ENCODE data around the gene KRTDAP.

Gene KRTDAP

DNA sequence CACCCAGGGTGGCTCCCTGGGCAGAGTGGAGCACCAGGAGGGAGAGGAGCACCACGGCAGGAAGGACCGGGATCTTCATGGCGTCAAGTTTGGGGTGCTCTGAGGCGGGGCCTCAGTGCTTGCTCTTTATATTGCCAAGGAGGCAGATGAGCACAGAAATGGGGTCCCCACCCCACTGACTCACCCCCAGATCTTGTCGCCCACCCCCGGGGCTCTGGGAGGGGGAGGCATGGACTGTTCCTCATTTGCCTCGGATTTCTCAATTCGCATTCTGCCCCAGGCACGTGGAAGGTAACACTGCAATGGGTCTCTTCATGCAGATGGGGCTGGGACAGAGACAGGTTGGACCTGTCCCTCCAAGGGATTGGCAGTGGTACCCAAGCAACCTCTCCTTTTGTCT, at the start of gene KRTDAP:
Gene KRTDAP (minus strand): TSS at position 101 of the 400 bp plus-strand sequence. CDS start 22 bp downstream, at position 79.
- Histone ChIP-seq H3K79me2 (ENCODE audit: control insufficient read depth, insufficient read depth, low read length, unreplicated experiment) (no peaks in the 10 kb centered on the region), H3K4me1 (ENCODE audit: control insufficient read depth, insufficient read depth, low read length, unreplicated experiment) (no peaks in the 10 kb centered on the region), H3K4me3 (ENCODE audit: low read depth, low read length) (no peak within 1 kb of the TSS), H3K27ac (ENCODE audit: low read depth, low read length) (no peak within 1 kb of the TSS), H3K27me3 (ENCODE audit: insufficient read depth, low read length) (peaks cover 45% of the 10 kb centered on the region), H3K36me3 (ENCODE audit: insufficient read depth, low read length) (no peaks in the 10 kb centered on the region), H2AFZ (ENCODE audit: low read length, unreplicated experiment) (no peak within 1 kb of the TSS)

DNA sequence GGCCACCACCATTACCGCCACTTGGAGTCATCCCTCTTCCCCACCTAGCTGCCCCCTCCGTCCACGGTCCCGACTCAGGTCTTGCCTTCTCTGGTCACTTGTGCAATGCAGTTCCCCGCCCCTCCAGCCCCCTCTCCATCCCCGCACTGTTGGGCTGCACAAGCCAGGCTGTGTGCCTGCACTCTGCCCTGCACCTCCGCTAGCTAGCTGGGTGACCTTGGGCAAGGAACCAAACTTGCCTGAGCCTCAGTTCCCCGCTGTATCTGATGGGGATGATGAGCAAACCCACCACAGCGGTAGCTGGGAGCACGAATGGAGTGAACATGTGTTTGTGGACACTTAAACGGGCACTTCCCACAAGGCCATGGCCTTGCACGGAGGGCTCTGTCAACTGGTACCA, 49.6 kb upstream of the KRTDAP start:
- Histone ChIP-seq H3K27ac (ENCODE audit: low read depth, low read length) (no peak overlapping the region), H3K4me1 (ENCODE audit: control insufficient read depth, insufficient read depth, low read length, unreplicated experiment) (peaks cover 5% of the 10 kb centered on the region), H3K36me3 (ENCODE audit: insufficient read depth, low read length) (no peaks in the 10 kb centered on the region), H2AFZ (ENCODE audit: low read length, unreplicated experiment) (no peak overlapping the region), H3K79me2 (ENCODE audit: control insufficient read depth, insufficient read depth, low read length, unreplicated experiment) (peaks cover 14% of the 10 kb centered on the region), H3K4me3 (ENCODE audit: low read depth, low read length) (no peak overlapping the region), H3K27me3 (ENCODE audit: insufficient read depth, low read length) (no peaks in the 10 kb centered on the region)

- Histone ChIP-seq H3K27me3 (ENCODE audit: insufficient read depth, low read length) (no peaks in the 10 kb centered on the region), H3K27ac (ENCODE audit: low read depth, low read length) (no peak overlapping the region), H3K4me1 (ENCODE audit: control insufficient read depth, insufficient read depth, low read length, unreplicated experiment) (peaks cover 2% of the 10 kb centered on the region), H3K79me2 (ENCODE audit: control insufficient read depth, insufficient read depth, low read length, unreplicated experiment) (peaks cover 8% of the 10 kb centered on the region), H3K36me3 (ENCODE audit: insufficient read depth, low read length) (no peaks in the 10 kb centered on the region), H2AFZ (ENCODE audit: low read length, unreplicated experiment) (no peak overlapping the region), H3K4me3 (ENCODE audit: low read depth, low read length) (no peak overlapping the region)
These were observed 49.0 kb upstream of the KRTDAP start for GRCh38 chr19:35539314-35539713.

DNA sequence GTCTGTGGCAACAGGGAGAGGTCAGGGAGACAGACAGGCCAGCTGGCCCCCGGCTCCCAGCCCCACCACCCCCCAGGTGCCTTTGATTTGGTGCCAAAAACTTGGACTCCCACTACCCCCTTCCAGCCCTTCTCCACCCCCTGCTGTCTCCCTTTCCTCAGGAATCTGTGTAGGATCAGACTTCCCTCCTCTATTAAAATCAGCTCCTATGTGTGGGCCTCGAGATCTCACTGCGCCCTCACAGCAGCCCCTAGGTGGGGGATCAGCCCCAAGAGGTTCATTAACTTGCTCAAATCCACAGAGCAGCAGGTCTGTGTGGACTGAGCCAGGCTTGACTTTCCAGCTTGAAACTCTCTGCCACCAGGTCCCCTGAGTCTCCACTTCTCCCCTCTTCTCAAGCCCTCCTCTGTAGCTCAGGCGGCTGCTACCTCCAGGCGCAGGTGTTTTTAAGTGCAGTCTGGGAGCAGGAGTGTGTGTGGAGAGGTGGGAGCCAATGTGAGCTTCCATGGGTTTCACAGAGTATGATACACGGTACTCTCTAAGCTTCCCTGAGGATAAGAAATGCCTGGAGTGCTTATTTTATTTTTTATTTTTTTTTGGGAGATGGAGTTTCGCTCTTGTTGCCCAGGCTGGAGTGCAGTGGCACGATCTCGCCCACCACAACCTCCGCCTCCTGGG, 44.7 kb upstream of the KRTDAP start:
- Histone ChIP-seq H3K4me3 (ENCODE audit: low read depth, low read length) (no peak overlapping the region), H3K27ac (ENCODE audit: low read depth, low read length) (no peak overlapping the region), H3K27me3 (ENCODE audit: insufficient read depth, low read length) (no peaks in the 10 kb centered on the region), H2AFZ (ENCODE audit: low read length, unreplicated experiment) (no peak overlapping the region), H3K79me2 (ENCODE audit: control insufficient read depth, insufficient read depth, low read length, unreplicated experiment) (no peaks in the 10 kb centered on the region), H3K4me1 (ENCODE audit: control insufficient read depth, insufficient read depth, low read length, unreplicated experiment) (peaks cover 3% of the 10 kb centered on the region), H3K36me3 (ENCODE audit: insufficient read depth, low read length) (no peaks in the 10 kb centered on the region)

DNA sequence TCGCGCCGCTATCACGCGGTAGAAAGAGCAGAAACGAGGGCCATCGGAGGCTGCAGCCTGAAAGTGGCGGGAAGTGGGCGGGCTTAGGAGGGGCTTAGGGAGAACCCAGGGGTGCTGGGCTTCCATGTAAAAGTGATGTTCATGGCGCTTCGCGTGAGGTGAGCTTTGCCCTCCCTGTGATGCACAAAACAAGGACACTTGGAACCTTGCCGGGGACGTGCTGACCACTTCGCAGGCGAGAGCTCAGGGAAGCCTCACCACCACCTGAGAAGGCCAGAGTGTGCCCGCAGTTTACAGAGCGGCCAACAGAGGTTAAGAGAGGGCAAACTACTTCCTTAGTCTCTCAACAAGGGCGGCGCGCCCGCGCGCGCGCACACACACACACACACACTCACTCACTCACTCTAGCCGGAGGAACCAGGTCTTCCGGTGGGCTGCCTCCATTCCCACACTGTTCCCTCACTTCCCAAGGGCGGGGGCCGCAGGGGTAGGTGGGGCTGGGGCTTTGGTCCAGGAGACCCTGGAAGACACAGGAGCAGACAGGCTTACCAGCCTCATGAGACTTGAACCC, 43.6 kb upstream of the KRTDAP start:
- no peak overlapping the region for H2AFZ ChIP-seq (ENCODE audit: low read length, unreplicated experiment)
- H3K27me3 ChIP-seq (ENCODE audit: insufficient read depth, low read length): no peaks in the 10 kb centered on the region

DNA sequence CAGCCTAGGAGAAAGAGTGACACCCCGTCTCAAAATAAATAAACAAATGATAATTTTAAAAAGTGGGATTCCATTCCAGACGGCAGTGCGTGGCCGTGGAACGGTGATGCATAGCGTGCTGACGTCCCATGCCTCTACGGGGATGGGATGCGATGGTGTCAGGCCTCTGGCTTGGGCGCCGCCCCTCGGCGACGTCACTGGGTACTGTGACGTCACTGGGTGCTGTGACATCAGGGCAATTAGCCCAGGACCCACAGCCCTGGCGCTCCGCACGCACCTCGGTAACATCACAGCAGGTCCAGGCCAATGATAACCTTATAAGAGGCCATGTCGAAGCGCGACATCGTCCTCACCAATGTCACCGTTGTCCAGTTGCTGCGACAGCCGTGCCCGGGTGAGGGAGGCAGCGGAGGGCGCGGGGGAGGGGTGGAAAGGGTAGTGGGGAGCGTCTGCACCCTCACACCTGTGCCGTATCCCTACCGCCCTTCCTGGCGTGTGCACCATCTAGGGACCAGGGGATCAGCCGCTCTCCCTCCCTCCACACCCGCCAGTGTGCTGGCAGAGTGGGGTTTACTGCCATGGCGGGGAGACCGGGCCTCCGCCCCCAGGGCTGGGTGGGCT, 43.0 kb upstream of the KRTDAP start, which contains the start of gene GAPDHS:
Gene GAPDHS (plus strand): TSS at position 256 of the 621 bp plus-strand sequence. CDS start 72 bp downstream, at position 328.
- H3K4me1 ChIP-seq (ENCODE audit: control insufficient read depth, insufficient read depth, low read length, unreplicated experiment): peaks cover 7% of the 10 kb centered on the region
- H3K36me3 ChIP-seq (ENCODE audit: insufficient read depth, low read length): no peaks in the 10 kb centered on the region
- no peaks in the 10 kb centered on the region for H3K79me2 ChIP-seq (ENCODE audit: control insufficient read depth, insufficient read depth, low read length, unreplicated experiment)
- no peaks in the 10 kb centered on the region for H3K27me3 ChIP-seq (ENCODE audit: insufficient read depth, low read length)
- no peak within 1 kb of the TSS for H3K4me3 ChIP-seq (ENCODE audit: low read depth, low read length)
- H2AFZ ChIP-seq (ENCODE audit: low read length, unreplicated experiment): no peak within 1 kb of the TSS
- H3K27ac ChIP-seq (ENCODE audit: low read depth, low read length): no peak within 1 kb of the TSS

More for the DNA sequence above, 43.6 kb upstream of the KRTDAP start:
- peaks cover 3% of the 10 kb centered on the region for H3K4me1 ChIP-seq (ENCODE audit: control insufficient read depth, insufficient read depth, low read length, unreplicated experiment)
- no peak overlapping the region for H3K4me3 ChIP-seq (ENCODE audit: low read depth, low read length)
- H3K36me3 ChIP-seq (ENCODE audit: insufficient read depth, low read length): no peaks in the 10 kb centered on the region
- no peaks in the 10 kb centered on the region for H3K79me2 ChIP-seq (ENCODE audit: control insufficient read depth, insufficient read depth, low read length, unreplicated experiment)
- no peak overlapping the region for H3K27ac ChIP-seq (ENCODE audit: low read depth, low read length)

DNA sequence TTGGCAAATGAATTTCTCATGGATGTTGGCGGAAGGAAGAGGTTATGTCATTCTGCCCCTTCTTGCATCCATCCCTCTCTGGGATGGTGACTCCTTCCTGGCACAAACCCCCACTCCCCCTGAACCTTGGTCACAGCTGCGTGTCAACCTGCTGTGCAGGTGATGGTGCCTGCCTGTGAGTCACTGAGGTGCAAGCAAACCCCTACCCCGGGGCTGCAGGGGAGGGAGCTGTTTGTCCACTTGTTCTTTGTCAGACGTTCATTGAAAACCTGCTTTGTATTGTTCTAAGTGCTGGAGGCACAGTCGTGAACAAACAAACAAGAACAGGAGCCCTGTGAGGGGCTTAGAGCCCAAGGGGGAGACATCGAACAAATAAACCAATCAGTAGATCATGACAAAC, 41.0 kb upstream of the KRTDAP start:
- Histone ChIP-seq H3K4me1 (ENCODE audit: control insufficient read depth, insufficient read depth, low read length, unreplicated experiment) (peaks cover 14% of the 10 kb centered on the region), H3K79me2 (ENCODE audit: control insufficient read depth, insufficient read depth, low read length, unreplicated experiment) (no peaks in the 10 kb centered on the region), H2AFZ (ENCODE audit: low read length, unreplicated experiment) (no peak overlapping the region), H3K27me3 (ENCODE audit: insufficient read depth, low read length) (no peaks in the 10 kb centered on the region), H3K36me3 (ENCODE audit: insufficient read depth, low read length) (no peaks in the 10 kb centered on the region), H3K27ac (ENCODE audit: low read depth, low read length) (no peak overlapping the region), H3K4me3 (ENCODE audit: low read depth, low read length) (no peak overlapping the region)

DNA sequence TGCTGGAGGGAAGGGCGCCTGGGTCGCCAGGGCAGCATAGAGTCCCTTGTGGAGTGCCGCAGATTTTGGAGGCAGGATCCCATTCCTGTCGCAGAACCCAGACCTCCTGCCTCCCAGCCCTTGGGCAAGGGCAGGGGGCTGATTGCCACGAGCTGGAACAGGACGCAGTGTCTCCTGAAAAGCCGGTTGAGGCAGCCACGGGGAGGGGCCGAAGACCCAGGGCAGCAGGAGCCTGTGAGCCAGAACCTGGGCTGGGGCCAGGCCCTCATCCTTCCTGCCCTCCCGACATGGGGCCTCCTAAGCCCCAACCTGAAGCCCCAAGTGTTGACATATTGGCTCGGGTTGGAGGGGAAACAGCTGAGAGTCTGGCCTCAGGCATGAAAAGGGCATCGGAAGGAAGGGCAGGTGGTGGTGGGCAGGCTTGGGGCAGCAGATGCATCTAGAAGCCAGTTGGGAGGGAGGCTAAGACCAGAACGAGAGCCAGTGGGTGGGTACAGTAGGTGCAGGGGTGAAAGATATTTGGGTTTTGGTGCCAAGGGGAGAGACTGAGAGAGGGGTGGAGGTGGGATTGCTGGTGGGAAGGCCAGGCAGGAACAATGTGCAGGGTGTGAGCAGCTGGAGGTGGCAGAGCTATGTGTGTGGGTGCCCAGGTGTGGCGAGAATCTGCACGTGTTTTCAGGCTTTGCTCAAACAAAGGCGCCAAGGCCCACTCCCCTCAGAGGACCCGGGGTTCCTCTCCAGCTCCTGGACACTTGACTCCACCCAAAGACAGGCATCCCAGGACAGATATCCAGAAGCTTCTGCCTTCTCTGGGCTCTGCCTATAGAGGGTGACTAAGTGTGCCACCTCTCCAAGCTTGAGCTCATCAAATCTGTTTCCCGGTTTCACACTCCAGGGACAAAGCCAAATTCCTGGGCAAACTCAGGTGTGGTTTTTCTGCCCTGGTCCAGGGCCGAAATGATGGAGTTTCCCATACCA, 39.3 kb upstream of the KRTDAP start:
- Histone ChIP-seq H2AFZ (ENCODE audit: low read length, unreplicated experiment) (no peak overlapping the region), H3K4me3 (ENCODE audit: low read depth, low read length) (no peak overlapping the region), H3K4me1 (ENCODE audit: control insufficient read depth, insufficient read depth, low read length, unreplicated experiment) (peaks cover 14% of the 10 kb centered on the region), H3K36me3 (ENCODE audit: insufficient read depth, low read length) (no peaks in the 10 kb centered on the region), H3K27ac (ENCODE audit: low read depth, low read length) (no peak overlapping the region), H3K27me3 (ENCODE audit: insufficient read depth, low read length) (no peaks in the 10 kb centered on the region), H3K79me2 (ENCODE audit: control insufficient read depth, insufficient read depth, low read length, unreplicated experiment) (no peaks in the 10 kb centered on the region)

GRCh38 chr19:35528218-35529038, 38.2 kb upstream of the KRTDAP start, which contains the start of gene SBSN:
SBSN (minus strand) TSS chr19:35528311; CDS start chr19:35528281, 30 bp downstream.
- Histone ChIP-seq H3K27ac (ENCODE audit: low read depth, low read length) (no peak within 1 kb of the TSS), H3K79me2 (ENCODE audit: control insufficient read depth, insufficient read depth, low read length, unreplicated experiment) (no peaks in the 10 kb centered on the region), H3K36me3 (ENCODE audit: insufficient read depth, low read length) (no peaks in the 10 kb centered on the region), H2AFZ (ENCODE audit: low read length, unreplicated experiment) (no peak within 1 kb of the TSS), H3K4me1 (ENCODE audit: control insufficient read depth, insufficient read depth, low read length, unreplicated experiment) (peaks cover 11% of the 10 kb centered on the region), H3K4me3 (ENCODE audit: low read depth, low read length) (no peak within 1 kb of the TSS), H3K27me3 (ENCODE audit: insufficient read depth, low read length) (no peaks in the 10 kb centered on the region)
